H9 (cell line): ENCODE results near the gene LRRC23. TPM values are rescaled to one million over a fixed set of nuclear protein-coding genes. Genes with fewer than 3 reads are reported as not detected.

Experiments
- DNase-seq: peaks from one replicate; pipeline ENCODE4 v3.0.0-alpha.2; 2017
- H2AFZ ChIP-seq: one replicate; pipeline ENCODE4 v1.6.1; 2013; ENCODE audit warnings: mild to moderate bottlenecking, low read length, control low read depth, moderate library complexity
- H2AK5ac ChIP-seq: 2 replicates; pipeline ENCODE4 v1.6.1; 2013; ENCODE audit warnings: low read length, control low read depth, mixed read lengths; ENCODE audit not compliant: insufficient read length
- H2BK120ac ChIP-seq: one replicate; pipeline ENCODE4 v1.6.1; 2013; ENCODE audit warnings: low read depth, mild to moderate bottlenecking, low read length, control low read depth, inconsistent platforms; ENCODE audit not compliant: poor library complexity, severe bottlenecking
- H2BK12ac ChIP-seq: 2 replicates; pipeline ENCODE4 v1.6.1; 2013; ENCODE audit warnings: low read length, control low read depth, mixed read lengths, low read depth; ENCODE audit not compliant: insufficient read length
- H2BK15ac ChIP-seq: 2 replicates; pipeline ENCODE4 v1.6.1; 2013; ENCODE audit warnings: low read depth, low read length, control low read depth
- H2BK20ac ChIP-seq: one replicate; pipeline ENCODE4 v1.6.1; 2013; ENCODE audit warnings: low read depth, mild to moderate bottlenecking, low read length, control low read depth, inconsistent platforms; ENCODE audit not compliant: poor library complexity, severe bottlenecking
- H2BK5ac ChIP-seq: 2 replicates; pipeline ENCODE4 v1.6.1; 2013; ENCODE audit warnings: low read length, control low read depth, mixed read lengths; ENCODE audit not compliant: insufficient read length
- H3K14ac ChIP-seq: 2 replicates; pipeline ENCODE4 v1.6.1; 2013; ENCODE audit warnings: low read length, control low read depth; ENCODE audit not compliant: insufficient read depth
- H3K18ac ChIP-seq: 2 replicates; pipeline ENCODE4 v1.6.1; 2013; ENCODE audit warnings: low read depth, mild to moderate bottlenecking, mixed read lengths, low read length, control low read depth; ENCODE audit not compliant: insufficient read length
- H3K23ac ChIP-seq: 2 replicates; pipeline ENCODE4 v1.6.1; 2013; ENCODE audit warnings: low read length, control low read depth, mixed read lengths, low read depth; ENCODE audit not compliant: insufficient read length
- H3K23me2 ChIP-seq: 2 replicates; pipeline ENCODE4 v1.6.1; 2013; ENCODE audit warnings: low read depth, mild to moderate bottlenecking, mixed read lengths, low read length, control low read depth; ENCODE audit not compliant: insufficient read length, poor library complexity, severe bottlenecking
- H3K27ac ChIP-seq: 2 replicates; pipeline ENCODE4 v1.5.1; 2013; ENCODE audit warnings: low read length, control low read depth, mixed read lengths, low read depth; ENCODE audit not compliant: insufficient read length
- H3K27me3 ChIP-seq: 2 replicates; pipeline ENCODE4 v1.6.1; 2013; ENCODE audit warnings: low read length, control low read depth, inconsistent platforms; ENCODE audit not compliant: insufficient read depth
- H3K4ac ChIP-seq: 2 replicates; pipeline ENCODE4 v1.6.1; 2013; ENCODE audit warnings: low read depth, mild to moderate bottlenecking, control low read depth, inconsistent platforms, low read length, moderate library complexity
- H3K4me1 ChIP-seq: 2 replicates; pipeline ENCODE4 v1.6.1; 2013; ENCODE audit warnings: low read length, control low read depth, inconsistent platforms; ENCODE audit not compliant: insufficient read depth
- H3K4me2 ChIP-seq: 2 replicates; pipeline ENCODE4 v1.6.1; 2013; ENCODE audit warnings: low read length, control low read depth, mixed read lengths; ENCODE audit not compliant: insufficient read length, insufficient read depth
- H3K56ac ChIP-seq: 2 replicates; pipeline ENCODE4 v1.6.1; 2013; ENCODE audit warnings: low read depth, mild to moderate bottlenecking, mixed read lengths, low read length, control low read depth; ENCODE audit not compliant: insufficient read length
- H3K79me1 ChIP-seq: 2 replicates; pipeline ENCODE4 v1.6.1; 2013; ENCODE audit warnings: low read depth, mild to moderate bottlenecking, moderate library complexity, low read length, control low read depth, inconsistent platforms; ENCODE audit not compliant: insufficient read depth, poor library complexity, severe bottlenecking
- H3K79me2 ChIP-seq: 2 replicates; pipeline ENCODE4 v1.6.1; 2013; ENCODE audit warnings: low read length, control low read depth, inconsistent platforms; ENCODE audit not compliant: insufficient read depth
- H3K9ac ChIP-seq: 2 replicates; pipeline ENCODE4 v1.6.1; 2013; ENCODE audit warnings: low read length, control low read depth, mixed read lengths; ENCODE audit not compliant: insufficient read length; ENCODE audit errors: extremely low read depth
- H3K9me3 ChIP-seq: one replicate; pipeline ENCODE4 v1.6.1; 2013; ENCODE audit warnings: low read depth, low read length, inconsistent platforms; ENCODE audit not compliant: control insufficient read depth
- H3T11ph ChIP-seq: one replicate; pipeline ENCODE4 v1.6.1; 2013; ENCODE audit warnings: mild to moderate bottlenecking, low read length, control low read depth, inconsistent platforms
- H4K20me1 ChIP-seq: one replicate; pipeline ENCODE4 v1.6.1; 2013; ENCODE audit not compliant: control insufficient read depth, insufficient read length, insufficient read depth
- H4K5ac ChIP-seq: 2 replicates; pipeline ENCODE4 v1.6.1; 2013; ENCODE audit warnings: low read depth, mild to moderate bottlenecking, mixed read lengths, low read length, control low read depth; ENCODE audit not compliant: insufficient read length
- H4K8ac ChIP-seq: replicated peaks from 2 replicates; pipeline ENCODE4 v1.6.1; 2013; ENCODE audit warnings: low read length, control low read depth, mixed read lengths, low read depth; ENCODE audit not compliant: insufficient read length
- H4K91ac ChIP-seq: 2 replicates; pipeline ENCODE4 v1.6.1; 2013; ENCODE audit warnings: low read depth, mild to moderate bottlenecking, moderate library complexity, mixed read lengths, low read length, control low read depth; ENCODE audit not compliant: insufficient read length
- H3K27ac Mint-ChIP-seq, 3 experiments: 2 replicates in 2 of 3; 3 replicates in 1 of 3; pipeline ENCODE4 v1.8.0; 2020 to 2021; ENCODE audit warnings: mixed read lengths in 3 of 3, mild to moderate bottlenecking in 1 of 3, moderate library complexity in 1 of 3
- H3K27me3 Mint-ChIP-seq: 2 replicates; pipeline ENCODE4 v1.8.0; 2021; ENCODE audit warnings: low read depth, mild to moderate bottlenecking, moderate library complexity, mixed read lengths
- H3K36me3 Mint-ChIP-seq, 3 experiments: 2 replicates in 2 of 3; 3 replicates in 1 of 3; pipeline ENCODE4 v1.8.0; 2020 to 2021; ENCODE audit warnings: low read depth in 3 of 3, mixed read lengths in 3 of 3; ENCODE audit not compliant: insufficient read depth in 1 of 3
- H3K4me1 Mint-ChIP-seq, 2 experiments: 2 replicates each; pipeline ENCODE4 v1.8.0; 2020; ENCODE audit warnings: mixed read lengths in 2 of 2
- H3K4me3 Mint-ChIP-seq, 2 experiments: 2 replicates in 1 of 2; 3 replicates in 1 of 2; pipeline ENCODE4 v1.8.0; 2020 to 2021; ENCODE audit warnings: mild to moderate bottlenecking in 2 of 2, mixed read lengths in 2 of 2, moderate library complexity in 1 of 2
- H3K9me3 Mint-ChIP-seq, 2 experiments: 2 replicates in 1 of 2; 3 replicates in 1 of 2; pipeline ENCODE4 v1.8.0; 2020; ENCODE audit warnings: mild to moderate bottlenecking in 2 of 2, mixed read lengths in 2 of 2, moderate library complexity in 1 of 2
- CTCF ChIP-seq: fragments of 200-600 bp; sonication (generic); conservative IDR thresholded peaks from 3 replicates; pipeline ENCODE4 v1.8.0; 2021; ENCODE audit warnings: antibody characterized with exemption, mild to moderate bottlenecking
- WGBS: extraction: QIAGEN DNeasy Blood & Tissue Kit; methylation state at CpG from one replicate; pipeline ENCODE4 v1.1.7; 2013; ENCODE audit warnings: missing lambda C conversion rate, low lambda C conversion rate, mixed read lengths; ENCODE audit not compliant: insufficient read length; ENCODE audit errors: extremely low coverage; 5-methylcytosine and 5-hydroxymethylcytosine counted together
- total RNA-seq: library from RNA; stranded (reverse); gene quantifications from 2 replicates; pipeline ENCODE4 v1.2.1, GENCODE V29; 2021

Gene LRRC23
- total RNA-seq, 1 experiment from 2014 or later = 2.1 TPM

- Histone ChIP-seq H2BK12ac (no peak overlapping the region), H3T11ph (peak overlapping the region; percentile 60), H3K27me3 (no peaks in the 10 kb centered on the region), H4K91ac (no peak overlapping the region), H3K4me2 (peak overlapping the region; percentile 96), H3K4ac (peak overlapping the region; percentile 18; the same call in 1 of the 2 replicates), H3K79me2 (no peaks in the 10 kb centered on the region), H3K79me1 (no peaks in the 10 kb centered on the region), H4K5ac (no peak overlapping the region), H3K4me1 (0 out of 2 replicates have a peak, but pooled peaks cover 4% of the 10 kb centered on the region), H4K8ac (no peak overlapping the region), H3K18ac (peak overlapping the region; percentile 94), H2AFZ (no peak overlapping the region), H2BK15ac (no peak overlapping the region), H4K20me1 (no peaks in the 10 kb centered on the region), H3K23ac (no peak overlapping the region), H3K23me2 (peaks cover 16% of the 10 kb centered on the region), H3K9me3 (no peaks in the 10 kb centered on the region), H2BK5ac (peak overlapping the region; percentile 73), H3K9ac (peak overlapping the region; percentile 57), H3K14ac (peak overlapping the region; percentile 85; the same call in 1 of the 2 replicates), H2BK20ac (no peak overlapping the region), H3K27ac (peak overlapping the region; percentile 96), H2BK120ac (peak overlapping the region; percentile 44), H2AK5ac (no peak overlapping the region), H3K56ac (no peak overlapping the region)
- no peaks in the 10 kb centered on the region; a peak in 2 of 5 replicates for H3K9me3 Mint-ChIP-seq
- H3K4me3 Mint-ChIP-seq = peak overlapping the region; percentile 93 to 94
- H3K4me1 Mint-ChIP-seq = peaks cover 38 to 45% of the 10 kb centered on the region in 2 experiments
- H3K36me3 Mint-ChIP-seq = peaks cover 17 to 46% (median 30%) of the 10 kb centered on the region in 3 experiments
- H3K27me3 Mint-ChIP-seq = peaks cover 2% of the 10 kb centered on the region; the same call in 1 of the 2 replicates
- DNase-seq = peak; percentile 93
- no peak for TF ChIP-seq CTCF
- WGBS = no CpG with 5 or more reads among the region's 13 CpGs
- H3K27ac Mint-ChIP-seq = peak overlapping the region; percentile 98 to 100 (median 100)
Observed at GRCh38 chr12:6943389-6943721, 38.7 kb downstream of the LRRC23 start.
